Measurements from ENCODE around the gene CITED4. TPM values are rescaled to one million over a fixed set of nuclear protein-coding genes. Genes with fewer than 3 reads are reported as not detected.

The CITED4 gene
- total RNA-seq, 1 experiment from 2014 or later: 13.9 TPM

GRCh38 chr1:40876436-40876761 is 14.2 kb upstream of the CITED4 start:
- no peaks in the 10 kb centered on the region for H3K36me3 ChIP-seq (replicated peaks; ENCODE audit: control insufficient read depth, insufficient read depth, low read length)
- H3K27me3 ChIP-seq (ENCODE audit: control insufficient read depth, insufficient read depth, low read length): peaks cover 2% of the 10 kb centered on the region; the same call in 1 of the 2 replicates
- DNase-seq: no peak
- H3K4me3 ChIP-seq (ENCODE audit: insufficient read depth, low read depth, low read length): no peak overlapping the region

GRCh38 chr1:40873863-40874472 is 11.8 kb upstream of the CITED4 start:
- no peak for DNase-seq
- H3K27me3 ChIP-seq (ENCODE audit: control insufficient read depth, insufficient read depth, low read length): no peaks in the 10 kb centered on the region
- no peaks in the 10 kb centered on the region for H3K36me3 ChIP-seq (replicated peaks; ENCODE audit: control insufficient read depth, insufficient read depth, low read length)
- no peak overlapping the region for H3K4me3 ChIP-seq (ENCODE audit: insufficient read depth, low read depth, low read length)

GRCh38 chr1:40872276-40872675 is 10.1 kb upstream of the CITED4 start:
- H3K4me3 ChIP-seq (ENCODE audit: insufficient read depth, low read depth, low read length): no peak overlapping the region
- H3K27me3 ChIP-seq (ENCODE audit: control insufficient read depth, insufficient read depth, low read length): no peaks in the 10 kb centered on the region
- no peak for DNase-seq
- no peaks in the 10 kb centered on the region for H3K36me3 ChIP-seq (replicated peaks; ENCODE audit: control insufficient read depth, insufficient read depth, low read length)

GRCh38 chr1:40870135-40870728 is 8.1 kb upstream of the CITED4 start:
- Histone ChIP-seq H3K4me3 (ENCODE audit: insufficient read depth, low read depth, low read length) (no peak overlapping the region), H3K36me3 (replicated peaks; ENCODE audit: control insufficient read depth, insufficient read depth, low read length) (no peaks in the 10 kb centered on the region), H3K27me3 (ENCODE audit: control insufficient read depth, insufficient read depth, low read length) (no peaks in the 10 kb centered on the region)
- DNase-seq: no peak

- Histone ChIP-seq H3K4me3 (ENCODE audit: insufficient read depth, low read depth, low read length) (no peak overlapping the region), H3K27me3 (ENCODE audit: control insufficient read depth, insufficient read depth, low read length) (no peaks in the 10 kb centered on the region), H3K36me3 (replicated peaks; ENCODE audit: control insufficient read depth, insufficient read depth, low read length) (no peaks in the 10 kb centered on the region)
- no peak for DNase-seq
Observed at GRCh38 chr1:40868051-40868723, 6.0 kb upstream of the CITED4 start.

GRCh38 chr1:40861224-40862003 is 749 bp downstream of the CITED4 start:
- DNase-seq: peak; percentile 79
- peaks cover 28% of the 10 kb centered on the region for H3K27me3 ChIP-seq (ENCODE audit: control insufficient read depth, insufficient read depth, low read length)
- no peaks in the 10 kb centered on the region for H3K36me3 ChIP-seq (replicated peaks; ENCODE audit: control insufficient read depth, insufficient read depth, low read length)
- peak overlapping the region; percentile 57 for H3K4me3 ChIP-seq (ENCODE audit: insufficient read depth, low read depth, low read length)

GRCh38 chr1:40860706-40861223 is 1.4 kb downstream of the CITED4 start:
- Histone ChIP-seq H3K4me3 (ENCODE audit: insufficient read depth, low read depth, low read length) (peak overlapping the region; percentile 57), H3K27me3 (ENCODE audit: control insufficient read depth, insufficient read depth, low read length) (peaks cover 28% of the 10 kb centered on the region), H3K36me3 (replicated peaks; ENCODE audit: control insufficient read depth, insufficient read depth, low read length) (no peaks in the 10 kb centered on the region)
- no peak for DNase-seq

GRCh38 chr1:40858856-40859416 is 3.2 kb downstream of the CITED4 start:
- Histone ChIP-seq H3K27me3 (ENCODE audit: control insufficient read depth, insufficient read depth, low read length) (peaks cover 28% of the 10 kb centered on the region), H3K36me3 (replicated peaks; ENCODE audit: control insufficient read depth, insufficient read depth, low read length) (no peaks in the 10 kb centered on the region), H3K4me3 (ENCODE audit: insufficient read depth, low read depth, low read length) (no peak overlapping the region)
- DNase-seq: no peak

GRCh38 chr1:40857737-40858136 is 4.4 kb downstream of the CITED4 start:
- peaks cover 28% of the 10 kb centered on the region for H3K27me3 ChIP-seq (ENCODE audit: control insufficient read depth, insufficient read depth, low read length)
- DNase-seq: peak; percentile 56
- no peaks in the 10 kb centered on the region for H3K36me3 ChIP-seq (replicated peaks; ENCODE audit: control insufficient read depth, insufficient read depth, low read length)
- no peak overlapping the region for H3K4me3 ChIP-seq (ENCODE audit: insufficient read depth, low read depth, low read length)

GRCh38 chr1:40856656-40857302 is 5.4 kb downstream of the CITED4 start:
- no peak for DNase-seq
- H3K27me3 ChIP-seq (ENCODE audit: control insufficient read depth, insufficient read depth, low read length): peaks cover 28% of the 10 kb centered on the region
- no peak overlapping the region for H3K4me3 ChIP-seq (ENCODE audit: insufficient read depth, low read depth, low read length)
- no peaks in the 10 kb centered on the region for H3K36me3 ChIP-seq (replicated peaks; ENCODE audit: control insufficient read depth, insufficient read depth, low read length)

- no peaks in the 10 kb centered on the region for H3K36me3 ChIP-seq (replicated peaks; ENCODE audit: control insufficient read depth, insufficient read depth, low read length)
Observed at GRCh38 chr1:40856116-40856515, 6.0 kb downstream of the CITED4 start.

GRCh38 chr1:40855513-40855912 is 6.7 kb downstream of the CITED4 start:
- no peaks in the 10 kb centered on the region for H3K36me3 ChIP-seq (replicated peaks; ENCODE audit: control insufficient read depth, insufficient read depth, low read length)
- DNase-seq: peak; percentile 69
- peaks cover 17% of the 10 kb centered on the region for H3K27me3 ChIP-seq (ENCODE audit: control insufficient read depth, insufficient read depth, low read length)
- H3K4me3 ChIP-seq (ENCODE audit: insufficient read depth, low read depth, low read length): no peak overlapping the region

More at GRCh38 chr1:40856116-40856515, 6.0 kb downstream of the CITED4 start:
- H3K27me3 ChIP-seq (ENCODE audit: control insufficient read depth, insufficient read depth, low read length): peaks cover 23% of the 10 kb centered on the region
- no peak for DNase-seq
- H3K4me3 ChIP-seq (ENCODE audit: insufficient read depth, low read depth, low read length): no peak overlapping the region

GRCh38 chr1:40853885-40854170 is 8.3 kb downstream of the CITED4 start:
- DNase-seq: no peak
- Histone ChIP-seq H3K36me3 (replicated peaks; ENCODE audit: control insufficient read depth, insufficient read depth, low read length) (no peaks in the 10 kb centered on the region), H3K27me3 (ENCODE audit: control insufficient read depth, insufficient read depth, low read length) (peaks cover 6% of the 10 kb centered on the region), H3K4me3 (ENCODE audit: insufficient read depth, low read depth, low read length) (no peak overlapping the region)

Measured in H7 (cell line).